ENCODE measurements around the gene POMC.

DNA sequence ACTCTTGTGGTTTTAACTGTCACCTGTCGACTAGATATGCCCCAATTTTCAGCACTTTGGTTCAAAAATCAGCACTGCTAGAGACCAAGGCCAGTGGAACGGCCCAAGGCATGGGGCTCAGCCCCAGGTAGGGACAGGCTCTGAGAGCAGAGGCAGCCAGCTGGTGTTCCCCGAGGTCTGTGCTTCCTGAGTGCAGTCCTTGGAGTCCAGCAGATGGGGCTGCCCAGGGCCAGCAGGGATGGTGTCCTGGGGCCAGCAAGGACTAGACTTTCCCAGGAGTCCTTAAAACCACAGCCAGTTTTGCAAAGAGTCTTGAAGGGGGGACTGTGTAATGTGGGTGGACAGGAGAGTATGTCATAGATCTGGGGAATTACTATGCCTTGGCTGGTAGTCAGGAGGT lies 56.3 kb downstream of the POMC start:
- TF ChIP-seq, protein P1, sequence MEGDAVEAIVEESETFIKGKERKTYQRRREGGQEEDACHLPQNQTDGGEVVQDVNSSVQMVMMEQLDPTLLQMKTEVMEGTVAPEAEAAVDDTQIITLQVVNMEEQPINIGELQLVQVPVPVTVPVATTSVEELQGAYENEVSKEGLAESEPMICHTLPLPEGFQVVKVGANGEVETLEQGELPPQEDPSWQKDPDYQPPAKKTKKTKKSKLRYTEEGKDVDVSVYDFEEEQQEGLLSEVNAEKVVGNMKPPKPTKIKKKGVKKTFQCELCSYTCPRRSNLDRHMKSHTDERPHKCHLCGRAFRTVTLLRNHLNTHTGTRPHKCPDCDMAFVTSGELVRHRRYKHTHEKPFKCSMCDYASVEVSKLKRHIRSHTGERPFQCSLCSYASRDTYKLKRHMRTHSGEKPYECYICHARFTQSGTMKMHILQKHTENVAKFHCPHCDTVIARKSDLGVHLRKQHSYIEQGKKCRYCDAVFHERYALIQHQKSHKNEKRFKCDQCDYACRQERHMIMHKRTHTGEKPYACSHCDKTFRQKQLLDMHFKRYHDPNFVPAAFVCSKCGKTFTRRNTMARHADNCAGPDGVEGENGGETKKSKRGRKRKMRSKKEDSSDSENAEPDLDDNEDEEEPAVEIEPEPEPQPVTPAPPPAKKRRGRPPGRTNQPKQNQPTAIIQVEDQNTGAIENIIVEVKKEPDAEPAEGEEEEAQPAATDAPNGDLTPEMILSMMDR (IDR thresholded peaks at IDR 0.05 in 4 of 5, conservative IDR thresholded peaks at IDR 0.05 in 1 of 5): no peak
- TF ChIP-seq POLR2A (IDR thresholded peaks at IDR 0.05): no peak

Data from gastrocnemius medialis (tissue), 4 donors.